NCI-H1092 treated with DMSO at 0.1 percent for 48 hours (cell line): Measurements from ENCODE around the gene ADORA3.
A peak's percentile ranks its signal among the peaks of the same experiment; 100 is the strongest.
"Not testable (repeated sequence)": the region's sequence is repeated elsewhere in the genome, so short reads cannot be mapped to it uniquely, and the experiment has no call there.

ENCODE experiments used
- DNase-seq: peaks from one replicate; lab custom pipeline; 2025; lab: John Stamatoyannopoulos, UW

Gene ADORA3

DNA sequence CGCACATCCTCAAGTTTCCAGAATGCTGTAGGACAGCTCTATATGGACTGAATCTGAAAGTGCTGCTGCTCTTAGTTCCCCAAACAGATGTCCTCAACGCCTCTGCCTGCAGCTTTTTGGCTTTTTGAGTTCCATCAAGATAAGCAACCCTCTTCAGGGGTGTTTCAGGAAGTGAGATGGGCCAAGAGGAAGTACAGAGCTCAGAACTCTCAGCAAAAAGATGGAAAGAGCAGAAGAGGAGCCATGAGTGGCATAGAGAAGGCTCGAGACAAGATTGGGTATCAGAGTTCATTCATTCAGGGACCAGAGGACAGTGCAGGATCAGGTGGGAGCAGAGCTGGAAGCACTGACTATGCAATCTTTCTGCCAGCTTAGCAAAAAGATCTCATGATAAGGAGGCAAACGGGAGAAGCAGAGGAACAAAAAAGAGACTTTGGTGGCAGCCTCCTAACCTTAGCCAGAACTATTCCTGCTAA lies at the start of gene ADORA3, which contains the start of gene TMIGD3:
TSS of gene ADORA3 (minus strand) at position 49 of the 476 bp plus-strand sequence. CDS start 279 bp downstream, outside the sequence.
TSS of gene TMIGD3 (minus strand) at position 49 of the 476 bp plus-strand sequence. CDS start 279 bp downstream, outside the sequence.
- DNase-seq, result no peak

DNA sequence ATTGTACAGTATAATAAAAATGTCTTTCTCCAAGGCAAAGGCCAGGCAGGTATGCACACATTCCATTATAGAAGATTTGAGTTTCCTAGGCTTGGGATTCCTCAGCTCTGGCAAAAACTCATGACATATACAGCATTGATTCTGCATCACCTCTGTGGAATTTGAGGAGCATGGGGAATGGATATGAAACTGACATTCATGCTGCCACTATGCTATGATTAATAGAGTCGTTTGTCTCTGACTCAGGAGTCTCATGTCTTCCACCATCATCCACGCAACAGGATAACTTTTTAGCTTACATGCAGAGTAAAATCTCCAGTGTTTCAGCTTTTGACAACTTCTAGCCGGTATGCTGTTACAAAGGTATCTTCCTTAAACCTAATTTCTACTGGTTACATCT lies 49.8 kb upstream of the ADORA3 start:
- DNase-seq, result no peak

DNA sequence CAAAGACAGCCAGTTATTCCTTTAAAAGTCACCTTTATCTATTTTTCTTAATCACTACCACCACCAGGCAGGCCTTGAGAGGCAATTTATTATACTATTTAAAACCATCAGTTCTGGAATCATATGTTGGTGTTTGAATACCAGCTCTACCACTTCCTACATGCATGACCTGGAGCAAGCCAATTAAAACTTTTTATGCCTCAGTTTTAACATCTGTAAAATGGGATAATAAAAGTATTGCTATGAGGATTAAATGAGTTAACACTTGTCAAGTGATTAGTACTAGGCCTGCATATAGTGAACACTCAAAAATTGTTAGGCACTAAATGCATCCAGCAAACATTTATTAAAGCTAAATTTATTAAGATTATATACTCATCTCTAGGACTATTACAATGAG lies 49.2 kb upstream of the ADORA3 start:
- no peak for DNase-seq

DNA sequence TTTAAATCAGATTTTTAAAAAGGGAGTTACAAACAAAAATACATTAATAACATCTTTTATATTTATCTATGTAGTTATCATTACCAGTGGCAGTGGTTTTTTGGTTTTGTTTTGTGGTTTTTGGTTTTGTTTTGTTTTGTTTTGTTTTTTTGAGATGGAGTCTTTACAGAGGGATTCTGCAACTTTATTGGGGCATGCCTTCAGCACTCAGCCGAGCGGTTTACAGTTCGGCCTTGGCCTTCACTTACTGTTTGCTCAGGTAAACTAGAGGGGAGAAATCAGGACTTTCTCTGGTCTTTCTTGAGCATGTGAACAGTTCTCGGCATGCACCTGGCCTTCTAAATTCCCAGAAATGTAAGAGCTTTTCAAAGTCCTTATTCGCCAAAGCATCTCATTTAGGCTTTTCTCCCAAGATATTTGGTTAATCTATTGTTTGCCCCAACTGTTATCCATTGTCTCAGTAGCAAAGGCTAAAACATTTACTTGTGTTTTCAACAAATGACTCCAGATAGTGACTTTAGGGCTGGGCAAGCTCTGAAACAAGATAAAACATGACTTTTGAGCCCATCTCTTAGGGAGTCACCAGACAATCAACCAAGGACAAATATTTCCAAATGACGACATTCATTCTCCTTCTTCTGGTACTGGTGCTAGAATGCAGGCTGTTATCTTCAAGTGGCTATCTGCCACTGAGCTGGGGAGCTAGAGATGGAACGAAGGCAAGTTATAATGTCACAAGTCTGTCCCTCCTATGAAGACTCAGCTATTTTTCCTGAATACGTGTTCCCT lies 48.4 kb upstream of the ADORA3 start:
- DNase-seq, result no peak

DNA sequence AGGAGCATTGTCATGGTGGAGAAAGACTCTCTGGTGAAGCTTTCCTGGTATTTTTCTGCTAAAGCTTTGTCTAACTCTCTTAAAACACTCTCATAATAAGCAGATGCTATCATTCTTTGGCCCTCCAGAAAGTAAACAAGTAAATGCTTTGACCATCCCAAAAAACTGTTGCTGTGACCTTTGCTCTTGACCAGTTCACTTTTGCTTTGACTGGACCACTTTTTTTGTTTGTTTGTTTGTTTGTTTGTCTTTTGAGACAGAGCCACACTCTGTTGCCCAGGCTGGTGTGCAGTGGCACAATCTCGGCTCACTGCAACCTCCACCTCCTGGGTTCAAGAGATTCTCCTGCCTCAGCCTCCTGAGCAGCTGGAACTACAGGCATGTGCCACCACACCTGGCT lies 44.4 kb upstream of the ADORA3 start:
- not testable (repeated sequence) for DNase-seq

DNA sequence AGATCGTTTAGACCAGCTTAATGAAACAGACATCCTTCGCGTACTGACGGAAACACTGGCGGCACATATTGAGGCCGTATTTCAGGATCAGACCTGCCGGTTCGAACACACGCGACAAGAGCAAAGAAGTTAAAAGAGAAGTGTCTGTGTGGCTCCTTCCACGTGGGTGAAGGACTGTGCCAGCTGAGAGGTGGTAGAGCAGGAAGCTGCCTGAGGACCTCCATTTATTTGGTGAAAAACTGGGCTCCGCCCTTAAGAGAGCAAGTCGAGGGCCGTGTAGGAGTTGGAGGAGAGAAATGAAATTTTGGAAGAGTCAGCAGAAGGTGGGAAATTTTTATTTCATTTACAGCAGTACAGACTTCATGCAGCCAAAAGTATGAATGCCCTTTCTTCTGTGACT lies 38.8 kb upstream of the ADORA3 start:
- no peak for DNase-seq

DNA sequence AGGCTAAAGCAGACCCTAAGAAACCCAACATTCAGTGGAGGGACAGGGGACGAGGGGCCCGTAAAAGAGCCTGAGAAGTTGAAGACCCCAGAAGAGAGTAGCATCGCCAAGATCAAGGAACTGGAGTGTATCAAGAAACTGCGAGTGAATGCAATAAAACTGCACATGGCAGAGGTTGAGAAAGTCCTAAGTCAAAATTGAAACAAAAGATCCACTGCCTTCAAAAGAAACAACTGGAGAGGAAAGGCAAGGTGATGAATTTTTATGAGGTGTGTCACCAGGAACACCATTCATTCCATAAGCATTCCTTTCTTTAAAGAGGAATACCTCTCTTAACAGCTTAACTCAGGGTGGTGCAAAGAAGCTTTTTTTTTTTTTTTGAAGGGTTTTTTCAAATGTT lies 38.3 kb upstream of the ADORA3 start:
- DNase-seq, result no peak

DNA sequence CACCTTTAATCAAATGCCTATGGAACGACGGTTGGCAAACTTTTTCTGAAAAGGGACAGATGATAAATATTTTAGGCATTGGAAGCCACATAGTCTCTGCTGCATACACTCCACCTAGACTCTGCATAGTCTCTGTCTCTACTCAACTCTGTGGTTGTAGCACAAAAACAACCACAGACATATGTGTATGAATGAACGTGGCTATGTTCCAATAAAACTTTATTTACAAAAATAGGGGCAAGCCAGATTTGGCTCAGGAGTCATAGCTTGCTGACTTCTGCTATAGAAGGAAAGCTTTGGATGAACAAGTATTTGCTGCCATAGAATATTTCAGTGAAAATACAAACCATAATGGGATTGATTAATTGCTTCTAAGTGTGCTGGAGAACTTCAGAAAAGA lies 37.5 kb upstream of the ADORA3 start:
- no peak for DNase-seq

DNA sequence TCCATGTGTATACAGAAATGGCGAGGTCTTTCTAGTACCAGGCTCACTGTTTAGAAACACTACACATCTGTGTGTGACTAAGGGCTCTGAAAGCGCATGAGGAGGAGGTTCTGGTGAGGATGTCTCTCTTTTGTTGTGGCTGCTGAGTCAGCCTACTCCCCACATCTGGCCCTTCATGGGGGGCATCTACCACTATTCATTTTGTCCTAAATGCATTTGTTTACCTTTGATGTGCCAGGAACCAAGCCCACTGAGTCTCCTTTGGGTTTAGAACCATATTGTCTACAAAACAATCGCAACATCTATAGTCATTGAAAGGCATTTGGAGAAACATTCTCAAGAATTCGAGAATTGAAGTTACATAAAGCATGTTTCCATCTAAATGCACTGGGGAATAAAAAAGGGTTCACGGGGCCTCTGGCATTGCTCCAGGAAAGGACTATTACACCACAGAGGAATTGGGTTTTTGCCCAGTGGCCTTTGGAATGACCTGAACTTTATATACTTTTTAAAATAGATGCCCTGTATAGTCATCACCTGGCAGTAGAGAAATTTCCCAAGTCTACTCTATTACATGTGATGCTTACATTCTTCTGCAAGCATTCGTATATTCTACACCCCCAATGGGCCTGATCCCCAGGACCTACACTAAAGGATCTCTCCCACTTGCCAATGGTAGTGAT lies 35.1 kb upstream of the ADORA3 start:
- DNase-seq, result no peak

DNA sequence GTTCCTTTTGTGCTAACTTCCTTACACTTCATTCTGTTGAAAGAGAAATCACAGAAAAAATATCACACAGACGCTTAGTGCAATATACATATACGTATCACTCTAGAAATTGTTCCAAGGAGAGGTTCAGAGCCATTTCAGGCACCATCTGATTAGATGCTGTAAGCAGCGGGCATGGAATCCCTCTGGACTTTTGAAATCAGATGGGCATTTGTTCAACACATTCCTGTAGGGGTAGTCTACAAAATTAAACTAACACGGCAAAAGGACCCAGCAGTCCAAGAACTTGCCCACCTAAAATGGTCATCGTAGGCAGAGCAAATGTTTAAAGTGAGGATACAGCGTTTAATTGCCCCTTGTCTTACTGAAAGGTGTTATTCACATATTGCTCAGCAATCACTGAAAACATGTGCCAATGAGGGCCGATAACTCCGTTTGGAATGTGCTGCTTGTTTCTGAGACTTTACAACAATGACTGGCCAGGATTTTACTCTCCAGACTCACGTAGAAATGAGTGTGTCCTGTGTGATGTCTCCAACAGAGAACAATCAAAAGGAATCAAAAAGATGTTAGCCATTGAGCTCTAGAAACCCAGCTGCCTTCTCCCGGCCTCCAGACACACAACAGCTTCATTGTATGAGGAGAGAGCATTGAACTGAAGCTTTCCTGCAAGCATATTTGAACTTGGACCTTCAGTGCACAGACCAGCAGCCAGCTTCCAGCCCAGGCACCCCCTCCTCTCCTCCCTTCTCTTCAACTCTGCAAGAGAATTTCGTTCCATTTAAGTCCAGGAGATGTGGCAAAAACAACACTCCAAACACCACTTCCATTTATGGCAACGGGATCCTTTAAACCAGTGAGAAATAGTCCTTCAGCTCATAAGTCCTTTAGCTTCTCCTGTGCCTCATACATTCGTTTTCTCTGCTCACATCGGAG lies 32.1 kb upstream of the ADORA3 start:
- no peak for DNase-seq

DNA sequence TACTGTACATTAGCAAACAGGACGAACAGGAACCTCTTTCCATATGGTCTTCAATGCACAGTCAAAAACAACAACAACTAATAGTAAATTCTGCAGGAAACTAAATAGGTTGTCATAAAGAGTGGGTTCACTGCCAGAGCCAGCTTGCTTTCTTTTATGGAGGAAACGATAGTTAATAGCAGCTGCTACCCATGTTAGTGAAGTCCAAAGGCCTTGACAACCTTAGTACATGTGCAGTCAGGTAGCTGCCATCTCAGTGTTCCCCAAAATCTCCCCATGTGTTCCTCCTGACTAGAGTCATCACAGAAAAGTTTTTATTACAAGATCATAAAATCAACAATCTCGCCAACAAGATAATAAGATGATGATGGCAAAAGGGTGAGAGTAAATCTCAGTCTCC lies 16.6 kb upstream of the ADORA3 start:
- no peak for DNase-seq

DNA sequence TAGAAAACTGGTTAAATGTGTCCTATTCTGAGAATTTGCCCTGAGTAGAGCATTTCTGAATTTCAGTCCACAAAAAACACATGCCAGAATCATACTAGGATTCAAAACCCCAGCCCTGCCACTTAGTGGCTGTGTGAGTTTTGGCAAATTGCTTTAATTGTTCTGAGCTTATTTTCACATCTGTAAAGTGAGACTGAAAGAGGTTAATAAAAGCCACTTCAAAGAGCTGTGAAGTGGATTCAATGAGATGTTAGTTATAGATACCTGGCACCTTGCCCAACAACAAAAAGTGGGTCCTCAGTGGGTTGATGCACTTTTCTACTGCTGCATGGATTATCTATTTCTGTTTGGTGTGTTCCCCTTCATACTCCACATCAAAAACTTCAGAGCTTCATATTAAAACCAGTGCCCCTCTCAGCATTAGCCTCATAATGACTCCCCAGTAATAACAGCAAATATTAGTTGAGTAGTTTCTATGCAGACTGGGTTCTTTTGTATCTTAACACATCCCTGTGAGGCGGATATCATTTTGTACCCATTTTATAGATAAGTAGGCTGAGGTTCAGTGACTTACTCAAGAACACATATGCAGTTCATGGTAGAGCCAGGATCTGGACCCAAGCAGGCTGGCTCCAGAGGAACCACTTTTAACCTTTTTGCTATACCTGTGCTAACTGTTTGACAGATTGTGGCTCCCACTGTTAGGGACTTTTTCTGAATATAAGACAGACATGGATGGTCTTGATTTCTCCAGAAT lies 14.2 kb upstream of the ADORA3 start:
- DNase-seq, result peak; percentile 61

DNA sequence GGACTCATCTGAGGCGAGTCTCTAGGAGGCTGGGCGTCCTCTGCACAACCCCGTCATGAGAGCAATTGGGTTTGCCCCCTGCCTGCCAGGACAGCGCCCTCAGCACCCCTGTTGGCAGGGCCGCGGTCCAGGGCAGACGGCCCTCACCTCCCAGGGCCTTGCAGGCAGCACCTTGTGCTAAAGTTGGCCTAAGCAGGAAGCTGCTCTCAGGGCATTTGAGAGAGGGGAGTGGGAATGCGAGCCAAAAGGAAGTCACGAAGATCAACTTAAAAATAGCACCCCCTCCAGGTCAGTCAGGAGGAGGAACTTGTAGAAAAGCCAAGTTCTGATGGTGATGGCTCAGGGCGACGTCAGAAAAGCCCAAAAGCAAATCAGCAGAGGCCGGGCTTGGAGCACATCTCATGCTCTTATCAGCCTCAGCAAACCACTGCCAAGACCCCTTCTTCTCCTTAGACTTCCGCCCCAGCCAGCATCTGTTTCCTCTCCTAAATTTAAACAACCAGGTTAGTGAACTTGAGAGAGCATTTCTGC lies 12.6 kb upstream of the ADORA3 start:
- no peak for DNase-seq

DNA sequence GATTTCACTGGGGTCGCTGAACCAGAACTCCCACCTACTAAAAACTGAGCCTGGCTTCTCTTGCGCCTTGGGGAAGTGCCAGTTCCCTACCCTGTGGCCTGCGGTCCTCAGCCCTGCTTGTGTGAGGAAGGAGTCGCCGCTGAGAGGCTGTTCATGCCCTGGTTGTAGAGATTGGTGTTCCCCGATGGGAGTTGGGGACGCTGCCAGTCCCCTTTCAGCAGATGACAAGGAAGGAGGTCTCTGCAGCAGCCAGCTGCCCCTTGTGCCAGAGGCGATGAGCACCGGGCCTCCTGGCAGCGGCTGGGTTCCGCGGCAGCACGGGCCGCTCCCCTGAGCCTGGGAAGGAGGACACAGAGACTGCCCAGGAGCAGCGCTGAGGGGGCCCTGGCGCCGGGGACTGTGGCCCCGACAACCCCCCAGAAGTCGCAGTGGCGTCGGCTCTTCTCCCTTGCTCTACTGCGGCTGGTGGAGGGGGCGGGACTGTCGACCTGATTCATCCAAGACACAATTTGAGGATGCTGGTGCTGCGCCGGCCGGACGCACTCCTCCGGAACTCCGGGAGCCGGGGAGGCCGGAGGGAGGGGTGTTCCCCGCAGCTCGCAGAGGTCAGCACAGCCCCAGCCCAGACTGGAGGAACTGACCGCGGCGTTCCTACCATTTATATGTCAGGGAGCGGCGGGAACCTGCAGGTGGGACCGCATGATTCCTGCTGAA lies 12.0 kb upstream of the ADORA3 start:
- DNase-seq, result no peak

DNA sequence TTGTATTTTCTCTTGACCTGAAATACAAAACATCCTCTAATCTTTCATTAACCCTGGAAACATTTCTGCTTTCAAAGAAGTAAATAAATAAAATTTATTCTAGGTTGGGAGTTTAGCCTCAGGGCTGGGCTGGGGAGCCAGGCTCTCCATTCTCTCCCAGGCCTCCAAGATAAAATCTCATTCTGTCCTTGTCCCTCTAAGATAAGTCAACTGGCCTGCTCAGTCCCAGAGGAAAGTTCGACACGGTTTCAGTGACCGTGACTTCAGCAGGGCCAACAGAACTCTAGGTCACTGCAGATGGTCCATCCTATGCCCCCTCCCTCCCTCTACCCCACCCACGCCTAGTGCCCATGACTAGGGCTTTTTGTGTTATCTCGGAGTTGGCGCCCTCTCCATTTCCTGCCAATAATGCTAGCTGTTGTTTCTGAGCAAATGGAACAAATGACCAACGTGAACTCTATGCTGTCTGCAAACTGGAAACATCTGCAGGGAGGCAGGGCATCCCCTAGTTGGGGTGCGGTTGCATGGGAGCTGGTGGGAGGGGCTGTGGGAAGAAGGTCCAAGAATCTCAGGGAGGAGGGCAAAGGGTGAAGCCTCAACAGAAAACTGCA lies 10.1 kb upstream of the ADORA3 start:
- DNase-seq, result no peak

DNA sequence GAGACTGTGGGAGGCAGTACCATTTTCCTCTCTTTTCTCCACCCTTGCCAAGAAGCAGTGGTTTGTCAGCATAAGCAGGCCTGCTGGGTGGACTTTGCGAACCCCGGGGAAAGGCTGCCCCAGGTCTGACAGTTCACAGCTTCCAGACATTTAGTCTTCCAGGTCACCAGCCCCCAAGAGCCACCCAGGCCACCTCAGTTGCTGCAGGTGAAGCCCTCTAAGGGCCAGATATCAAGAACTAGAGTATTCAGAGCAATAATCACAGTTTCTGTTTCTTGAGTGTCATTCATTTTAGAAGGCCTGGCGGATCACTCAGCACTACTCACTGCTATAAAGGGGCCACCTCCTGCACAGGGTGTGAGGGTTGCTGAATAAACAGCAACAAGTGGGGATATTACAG lies 9.5 kb upstream of the ADORA3 start:
- DNase-seq, result no peak

DNA sequence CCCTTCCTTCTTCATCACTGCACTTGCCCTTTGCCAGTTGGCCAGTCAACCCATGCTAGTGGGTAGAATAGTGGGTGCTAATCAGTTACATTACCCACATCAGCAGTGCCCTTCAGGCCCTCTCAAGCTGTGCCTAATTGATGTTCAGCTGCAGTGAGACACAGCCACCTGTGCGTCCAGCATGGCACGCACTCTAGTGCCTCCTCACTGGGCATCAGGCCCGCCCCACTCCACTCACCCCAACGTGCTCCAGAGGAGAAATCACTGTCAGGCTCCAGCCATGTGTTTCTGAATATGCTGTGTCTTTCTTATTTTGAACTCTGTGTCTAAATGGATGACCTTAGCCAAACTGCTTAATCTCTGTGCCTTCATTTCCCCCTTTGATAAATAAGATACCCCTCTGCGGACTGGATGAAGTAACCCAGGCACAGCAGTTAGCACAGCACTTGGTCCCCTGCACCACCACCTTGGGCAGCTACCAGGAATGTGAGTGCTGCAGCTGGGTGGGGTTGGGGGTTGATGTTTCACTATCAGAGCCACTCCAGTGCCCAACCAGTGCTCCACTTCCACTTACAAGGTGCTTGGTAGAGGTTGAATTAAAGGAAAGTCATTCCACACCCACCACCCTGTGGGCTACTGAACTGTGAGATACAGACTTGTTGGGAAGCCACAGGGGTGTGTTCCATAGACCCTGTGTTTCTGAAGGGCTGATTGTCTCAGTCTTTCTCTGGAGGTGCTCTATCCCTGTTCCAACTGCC lies 8.9 kb upstream of the ADORA3 start:
- no peak for DNase-seq

DNA sequence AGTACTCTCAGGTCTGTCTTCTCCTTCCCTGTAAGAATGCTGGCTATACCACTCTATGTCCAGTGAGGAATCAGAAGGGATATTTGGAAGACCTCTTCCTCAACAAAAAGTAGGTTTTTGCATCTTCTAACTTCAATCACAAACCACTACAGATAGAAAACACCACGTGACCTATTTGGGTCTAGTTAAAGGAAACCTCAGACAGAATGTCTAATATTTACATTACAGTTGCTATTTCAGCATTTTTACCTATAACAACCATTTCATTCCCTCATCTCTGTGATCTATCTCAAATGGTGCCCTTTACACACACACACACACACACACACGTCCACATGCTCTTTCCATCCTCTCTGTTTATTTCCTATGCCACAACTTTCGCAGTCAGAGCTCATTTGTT lies 7.9 kb upstream of the ADORA3 start:
- no peak for DNase-seq

DNA sequence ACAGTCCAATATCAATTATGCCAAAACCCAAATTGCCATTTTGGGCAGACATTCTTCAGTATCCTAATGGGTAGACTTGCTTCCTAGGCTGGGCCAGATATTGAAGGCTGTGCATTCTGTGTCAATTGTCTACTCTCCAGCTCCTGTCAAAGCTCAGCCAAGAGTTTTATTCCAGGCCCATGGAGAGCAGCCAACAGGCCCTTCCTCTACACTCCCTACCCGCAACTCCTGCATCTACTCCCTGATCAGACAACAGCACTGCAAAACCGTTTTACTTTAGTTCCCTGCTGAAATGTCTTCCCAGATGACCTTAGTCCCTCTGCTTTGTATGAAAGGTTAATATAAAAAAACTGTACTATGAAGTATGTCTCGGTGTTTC lies 6.6 kb upstream of the ADORA3 start:
- DNase-seq, result no peak
